ENCODE data around the gene KSR2. TPM values are rescaled to one million over a fixed set of nuclear protein-coding genes. Genes with fewer than 3 reads are reported as not detected.

The KSR2 gene
- total and polyA plus RNA-seq, 2 of the 4 experiments (the other 2 are of a cell fraction), result not detected

DNA sequence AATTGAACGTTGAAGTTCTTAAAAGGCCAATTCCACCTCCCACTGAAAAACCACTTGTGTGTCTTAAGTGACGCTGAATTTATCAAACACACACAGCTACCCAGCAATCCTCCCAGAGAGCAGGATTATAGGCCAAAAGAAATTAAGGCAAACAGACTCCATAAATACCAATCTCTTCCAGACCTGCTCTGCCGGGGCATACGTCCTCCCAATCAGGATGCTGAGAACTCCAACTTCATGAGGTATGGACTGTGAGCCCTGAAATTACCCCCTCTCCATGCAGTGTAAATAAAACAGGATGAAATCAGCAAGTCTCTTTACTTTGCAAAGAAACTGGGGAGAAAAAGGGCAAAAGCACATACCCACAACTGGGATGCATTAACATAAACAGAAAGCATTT is 265.2 kb downstream of the KSR2 start:
- POLR2A ChIA-PET (ENCODE audit: unreplicated experiment), result interaction anchor here (0.8 kb wide), 1 partner anchor 1495 kb away, joined by 3 read pairs; no protein-coding TSS in a partner anchor

More for the DNA sequence above, 265.2 kb downstream of the KSR2 start:
- Histone ChIP-seq H3K56ac (ENCODE audit: extremely low read depth, insufficient read depth, low read length) (no peak overlapping the region), H3K79me1 (ENCODE audit: low read depth in 1 of 2, low read length in 2 of 2) (no peaks in the 10 kb centered on the region), H3K18ac (ENCODE audit: low read depth, low read length) (no peak overlapping the region), H2BK120ac (ENCODE audit: low read depth, low read length) (no peak overlapping the region), H3K9me1 (ENCODE audit: insufficient read depth, low read length) (no peaks in the 10 kb centered on the region), H3K9me3 (ENCODE audit: control insufficient read depth, insufficient read depth, low read length) (peaks cover 32% of the 10 kb centered on the region), H3K4me1 (ENCODE audit: control insufficient read depth, insufficient read depth, low read length) (no peaks in the 10 kb centered on the region), H2AK5ac (ENCODE audit: low read depth, low read length) (no peak overlapping the region), H3K36me3 (ENCODE audit: control insufficient read depth, insufficient read depth, low read length) (no peaks in the 10 kb centered on the region), H2AFZ (replicated peaks; ENCODE audit: low read length, poor library complexity) (no peak overlapping the region), H3K27me3 (ENCODE audit: control insufficient read depth, insufficient read depth, low read length) (no peaks in the 10 kb centered on the region), H2AK9ac (replicated peaks; ENCODE audit: low read depth, low read length, poor library complexity) (no peak overlapping the region), H4K91ac (ENCODE audit: insufficient read depth, low read depth, low read length) (no peak overlapping the region), H3K27ac (ENCODE audit: insufficient read depth, low read length) (no peak overlapping the region), H3K9ac (ENCODE audit: low read depth, low read length) (no peak overlapping the region), H2BK20ac (ENCODE audit: low read depth, low read length) (no peak overlapping the region), H3K14ac (replicated peaks; ENCODE audit: low read depth, low read length) (no peak overlapping the region), H4K20me1 (ENCODE audit: insufficient read depth, low read length) (no peaks in the 10 kb centered on the region), H3K4me2 (ENCODE audit: low read depth, low read length) (no peak overlapping the region), H4K8ac (ENCODE audit: low read depth in 2 of 2, low read length in 2 of 2) (no peak overlapping the region), H2BK5ac (ENCODE audit: low read depth, low read length, poor library complexity, severe bottlenecking) (no peak overlapping the region), H4K5ac (ENCODE audit: low read depth, low read length) (no peak overlapping the region), H2BK15ac (ENCODE audit: low read depth, low read length) (no peak overlapping the region), H3K23ac (ENCODE audit: low read depth, low read length) (no peak overlapping the region), H3K4ac (ENCODE audit: low read depth, low read length) (no peak overlapping the region), H3K4me3 (ENCODE audit: insufficient read depth, low read depth, low read length) (no peak overlapping the region)
- CTCF ChIA-PET, result no interaction called here
- intact Hi-C loops (cut with micrococcal nuclease) (no loop called here), in situ Hi-C loops (cut with MboI; ENCODE audit: low sequenced_read_pairs) (no loop called here), dilution Hi-C loops (cut with HindIII; ENCODE audit: low sequenced_read_pairs, unreplicated experiment) (no loop called here)
- no peak for ATAC-seq (ENCODE audit: low read depth)
- BruUV-seq (replicated peaks), result no TSS peak
- TF ChIP-seq RCOR1 (IDR thresholded peaks at IDR 0.05; ENCODE audit: insufficient replicate concordance, low read length) (no peak), MAFK (IDR thresholded peaks at IDR 0.05; ENCODE audit: low read depth, low read length) (no peak), MXI1 (IDR thresholded peaks at IDR 0.05; ENCODE audit: borderline replicate concordance, low read depth, low read length) (no peak), FOS (IDR thresholded peaks at IDR 0.05; ENCODE audit: low read depth, low read length) (no peak), BHLHE40 (IDR thresholded peaks at IDR 0.05; ENCODE audit: low read depth, low read length) (no peak), POLR2A (IDR thresholded peaks at IDR 0.05; ENCODE audit: low read depth, low read length) (no peak)
- TF ChIP-seq, protein P1, sequence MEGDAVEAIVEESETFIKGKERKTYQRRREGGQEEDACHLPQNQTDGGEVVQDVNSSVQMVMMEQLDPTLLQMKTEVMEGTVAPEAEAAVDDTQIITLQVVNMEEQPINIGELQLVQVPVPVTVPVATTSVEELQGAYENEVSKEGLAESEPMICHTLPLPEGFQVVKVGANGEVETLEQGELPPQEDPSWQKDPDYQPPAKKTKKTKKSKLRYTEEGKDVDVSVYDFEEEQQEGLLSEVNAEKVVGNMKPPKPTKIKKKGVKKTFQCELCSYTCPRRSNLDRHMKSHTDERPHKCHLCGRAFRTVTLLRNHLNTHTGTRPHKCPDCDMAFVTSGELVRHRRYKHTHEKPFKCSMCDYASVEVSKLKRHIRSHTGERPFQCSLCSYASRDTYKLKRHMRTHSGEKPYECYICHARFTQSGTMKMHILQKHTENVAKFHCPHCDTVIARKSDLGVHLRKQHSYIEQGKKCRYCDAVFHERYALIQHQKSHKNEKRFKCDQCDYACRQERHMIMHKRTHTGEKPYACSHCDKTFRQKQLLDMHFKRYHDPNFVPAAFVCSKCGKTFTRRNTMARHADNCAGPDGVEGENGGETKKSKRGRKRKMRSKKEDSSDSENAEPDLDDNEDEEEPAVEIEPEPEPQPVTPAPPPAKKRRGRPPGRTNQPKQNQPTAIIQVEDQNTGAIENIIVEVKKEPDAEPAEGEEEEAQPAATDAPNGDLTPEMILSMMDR (conservative IDR thresholded peaks at IDR 0.05; ENCODE audit: low read depth, low read length), result no peak
- TF ChIP-seq, protein P2, sequence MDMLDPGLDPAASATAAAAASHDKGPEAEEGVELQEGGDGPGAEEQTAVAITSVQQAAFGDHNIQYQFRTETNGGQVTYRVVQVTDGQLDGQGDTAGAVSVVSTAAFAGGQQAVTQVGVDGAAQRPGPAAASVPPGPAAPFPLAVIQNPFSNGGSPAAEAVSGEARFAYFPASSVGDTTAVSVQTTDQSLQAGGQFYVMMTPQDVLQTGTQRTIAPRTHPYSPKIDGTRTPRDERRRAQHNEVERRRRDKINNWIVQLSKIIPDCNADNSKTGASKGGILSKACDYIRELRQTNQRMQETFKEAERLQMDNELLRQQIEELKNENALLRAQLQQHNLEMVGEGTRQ (IDR thresholded peaks at IDR 0.05; ENCODE audit: low read depth, low read length), result no peak
- DNase-seq, result no peak
- no CpG with 5 or more reads among the region's 4 CpGs for WGBS, 2 experiments (ENCODE audit: extremely low coverage in 2 of 2, insufficient read length in 1 of 2)

Data from IMR-90 (cell line).